Measurements from ENCODE around the gene DPM1.

DNA sequence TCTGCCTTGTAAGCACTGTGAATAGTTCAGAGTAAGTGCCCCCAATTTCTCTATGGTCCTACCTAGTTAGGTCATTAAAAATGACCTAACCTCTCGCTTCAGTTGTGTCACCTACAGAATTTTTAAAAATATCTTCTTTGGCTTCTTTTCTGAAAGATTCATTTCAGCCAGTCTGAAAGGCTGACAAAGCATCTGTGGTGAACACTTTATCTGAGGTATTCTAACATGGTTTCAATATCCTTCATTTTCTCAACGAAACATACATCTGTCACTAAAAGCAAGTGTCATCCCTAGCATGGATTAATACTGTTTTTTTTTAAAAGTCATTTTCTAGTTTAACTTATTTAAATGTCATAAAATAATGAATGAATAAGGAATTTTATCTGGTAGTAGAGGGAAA, 5.1 kb downstream of the DPM1 start:
- TF ChIP-seq, protein P1, sequence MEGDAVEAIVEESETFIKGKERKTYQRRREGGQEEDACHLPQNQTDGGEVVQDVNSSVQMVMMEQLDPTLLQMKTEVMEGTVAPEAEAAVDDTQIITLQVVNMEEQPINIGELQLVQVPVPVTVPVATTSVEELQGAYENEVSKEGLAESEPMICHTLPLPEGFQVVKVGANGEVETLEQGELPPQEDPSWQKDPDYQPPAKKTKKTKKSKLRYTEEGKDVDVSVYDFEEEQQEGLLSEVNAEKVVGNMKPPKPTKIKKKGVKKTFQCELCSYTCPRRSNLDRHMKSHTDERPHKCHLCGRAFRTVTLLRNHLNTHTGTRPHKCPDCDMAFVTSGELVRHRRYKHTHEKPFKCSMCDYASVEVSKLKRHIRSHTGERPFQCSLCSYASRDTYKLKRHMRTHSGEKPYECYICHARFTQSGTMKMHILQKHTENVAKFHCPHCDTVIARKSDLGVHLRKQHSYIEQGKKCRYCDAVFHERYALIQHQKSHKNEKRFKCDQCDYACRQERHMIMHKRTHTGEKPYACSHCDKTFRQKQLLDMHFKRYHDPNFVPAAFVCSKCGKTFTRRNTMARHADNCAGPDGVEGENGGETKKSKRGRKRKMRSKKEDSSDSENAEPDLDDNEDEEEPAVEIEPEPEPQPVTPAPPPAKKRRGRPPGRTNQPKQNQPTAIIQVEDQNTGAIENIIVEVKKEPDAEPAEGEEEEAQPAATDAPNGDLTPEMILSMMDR (IDR thresholded peaks at IDR 0.05; ENCODE audit: low read length), result no peak
- no peak for TF ChIP-seq EZH2 (IDR thresholded peaks at IDR 0.05; ENCODE audit: borderline replicate concordance, low read length)
